ENCODE results near the gene SRP68.

- TF ChIP-seq CTCF (conservative IDR thresholded peaks at IDR 0.05) (no peak), ZFX (IDR thresholded peaks at IDR 0.05) (no peak)
These were observed 52.4 kb downstream of the SRP68 start for GRCh38 chr17:76019833-76020467.
